Mucosa of descending colon (tissue), 3 donors: ENCODE results near the gene DNAH3. TPM values are rescaled to one million over a fixed set of nuclear protein-coding genes. Genes with fewer than 3 reads are reported as not detected.
"Not testable (repeated sequence)": the region's sequence is repeated elsewhere in the genome, so short reads cannot be mapped to it uniquely, and the experiment has no call there.

Experiments
- ATAC-seq: fragments of 200-7000 bp; cut with Tn5 transposase; one replicate; pipeline ENCODE4 v1.9.1; 2020; ENCODE audit warnings: mild to moderate bottlenecking, moderate library complexity
- DNase-seq, 3 donors: peaks; one replicate each; pipeline ENCODE4 v3.0.0-alpha.2; 2020
- H3K36me3 ChIP-seq: fragments of 200-600 bp; one replicate; pipeline ENCODE4 v1.8.0; 2021; ENCODE audit warnings: low read depth, mild to moderate bottlenecking
- H3K4me1 ChIP-seq: fragments of 200-600 bp; one replicate; pipeline ENCODE4 v1.8.0; 2021; ENCODE audit warnings: low read depth, mild to moderate bottlenecking
- H3K4me3 ChIP-seq: fragments of 200-600 bp; one replicate; pipeline ENCODE4 v1.8.0; 2021; ENCODE audit warnings: mild to moderate bottlenecking
- H3K9me3 ChIP-seq: fragments of 200-600 bp; one replicate; pipeline ENCODE4 v1.8.0; 2021; ENCODE audit warnings: mild to moderate bottlenecking
- intact Hi-C, 2 donors: fragments of 100-400 bp; cut with DNase I in 1 of 2; cut with micrococcal nuclease in 1 of 2; formaldehyde crosslinking; loops; one replicate each; pipeline versions ENCODE4 v1.11.0 to v1.11.1; 2022; cut with DNase I, micrococcal nuclease
- total RNA-seq, 3 donors: library from RNA; stranded (reverse); fragmentation: NEBNext Ultra II Directional in 2 of 3; extraction: Animal tissue kit (Norgen Biotek cat#: 25700) in 2 of 3; gene quantifications; one replicate each; pipeline versions ENCODE4 v1.2.1 to v1.2.4, GENCODE V29; 2021 to 2023
- TF ChIP-seq, protein P1 (sequence below): fragments of 200-600 bp; IDR thresholded peaks from one replicate; pipeline ENCODE4 v1.8.0; 2022; ENCODE audit warnings: antibody characterized with exemption, mild to moderate bottlenecking
- donor health status: DM: no; HTN: no; CAD: no; lungs with moderate emphysema.
- donor health status: DM: no; HTN: no; CAD: no.
- donor health status: DM: no; HTN: yes; CAD: no.

The DNAH3 gene
- total RNA-seq, 3 donors from 2014 or later = 2.2 to 6.4 (median 2.9) TPM

DNA sequence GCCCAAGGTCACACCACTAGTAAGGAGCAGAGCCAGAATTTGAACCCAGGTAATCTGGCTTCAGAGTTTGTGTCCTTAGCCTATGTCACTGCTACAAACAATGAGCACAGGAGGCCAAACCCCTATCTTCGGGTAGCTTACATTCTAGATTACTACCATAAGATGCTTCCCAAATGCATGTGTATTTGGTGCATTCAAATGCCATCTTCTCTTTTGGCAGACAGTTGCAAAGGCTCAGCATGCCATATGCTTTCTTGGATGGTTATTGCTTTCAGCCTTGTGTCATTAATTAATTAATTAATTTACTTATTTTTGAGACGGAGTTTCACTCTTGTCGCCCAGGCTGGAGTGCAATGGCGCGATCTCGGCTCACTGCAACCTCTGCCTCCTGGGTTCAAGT is 80.7 kb downstream of the DNAH3 start:
- no peak for ATAC-seq
- intact Hi-C loops = no loop called here
- DNase-seq = no peak

DNA sequence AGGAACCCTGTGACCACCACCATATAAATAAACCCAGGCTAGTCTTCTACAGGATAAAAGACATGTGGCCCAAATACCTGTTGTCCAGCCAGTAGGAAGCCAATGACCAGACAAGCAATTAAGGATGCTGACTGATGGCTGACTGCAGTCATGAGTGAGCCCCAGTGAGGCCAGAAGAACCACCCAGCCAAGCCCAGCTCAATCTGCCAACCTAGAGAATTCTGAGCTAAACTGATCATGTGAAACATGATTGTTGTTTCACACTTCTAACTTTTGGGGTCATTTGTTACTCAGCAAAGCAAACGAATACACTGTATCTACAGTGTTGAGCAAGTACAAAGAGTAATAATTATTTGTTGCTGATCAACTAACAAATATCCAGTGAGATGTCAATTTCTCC is 86.4 kb downstream of the DNAH3 start:
- H3K36me3 ChIP-seq = no peaks in the 10 kb centered on the region
- TF ChIP-seq, protein P1, sequence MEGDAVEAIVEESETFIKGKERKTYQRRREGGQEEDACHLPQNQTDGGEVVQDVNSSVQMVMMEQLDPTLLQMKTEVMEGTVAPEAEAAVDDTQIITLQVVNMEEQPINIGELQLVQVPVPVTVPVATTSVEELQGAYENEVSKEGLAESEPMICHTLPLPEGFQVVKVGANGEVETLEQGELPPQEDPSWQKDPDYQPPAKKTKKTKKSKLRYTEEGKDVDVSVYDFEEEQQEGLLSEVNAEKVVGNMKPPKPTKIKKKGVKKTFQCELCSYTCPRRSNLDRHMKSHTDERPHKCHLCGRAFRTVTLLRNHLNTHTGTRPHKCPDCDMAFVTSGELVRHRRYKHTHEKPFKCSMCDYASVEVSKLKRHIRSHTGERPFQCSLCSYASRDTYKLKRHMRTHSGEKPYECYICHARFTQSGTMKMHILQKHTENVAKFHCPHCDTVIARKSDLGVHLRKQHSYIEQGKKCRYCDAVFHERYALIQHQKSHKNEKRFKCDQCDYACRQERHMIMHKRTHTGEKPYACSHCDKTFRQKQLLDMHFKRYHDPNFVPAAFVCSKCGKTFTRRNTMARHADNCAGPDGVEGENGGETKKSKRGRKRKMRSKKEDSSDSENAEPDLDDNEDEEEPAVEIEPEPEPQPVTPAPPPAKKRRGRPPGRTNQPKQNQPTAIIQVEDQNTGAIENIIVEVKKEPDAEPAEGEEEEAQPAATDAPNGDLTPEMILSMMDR = no peak
- no peak for ATAC-seq
- no peaks in the 10 kb centered on the region for H3K4me1 ChIP-seq
- no peaks in the 10 kb centered on the region for H3K9me3 ChIP-seq
- no peak for DNase-seq
- no peak overlapping the region for H3K4me3 ChIP-seq
- intact Hi-C loops = no loop called here

More for the DNA sequence above, 80.7 kb downstream of the DNAH3 start:
- Histone ChIP-seq H3K4me1 (no peaks in the 10 kb centered on the region), H3K9me3 (no peaks in the 10 kb centered on the region), H3K36me3 (no peaks in the 10 kb centered on the region), H3K4me3 (no peak overlapping the region)
- TF ChIP-seq, protein P1 = no peak

DNA sequence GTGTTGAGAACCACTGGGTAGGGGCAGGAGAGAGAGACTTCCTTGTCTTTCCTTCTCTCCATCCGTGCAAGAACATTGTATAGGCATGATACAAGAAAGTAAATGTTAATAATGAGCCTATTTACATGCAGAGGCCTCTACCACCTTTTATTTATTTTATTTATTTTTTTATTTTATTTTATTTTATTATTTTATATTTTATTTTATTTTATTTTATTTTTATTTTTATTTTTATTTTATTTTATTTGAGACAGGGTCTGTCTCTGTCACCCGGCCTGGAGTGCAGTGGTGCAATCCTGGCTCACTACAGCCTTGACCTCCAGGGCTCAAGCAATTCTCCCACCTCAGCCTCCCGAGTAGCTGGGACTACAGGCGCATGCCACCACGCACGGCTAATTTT is 87.3 kb downstream of the DNAH3 start:
- intact Hi-C loops, DNase-seq, H3K9me3 ChIP-seq, ATAC-seq, H3K4me1 ChIP-seq, H3K4me3 ChIP-seq, H3K36me3 ChIP-seq: not testable (repeated sequence)

DNA sequence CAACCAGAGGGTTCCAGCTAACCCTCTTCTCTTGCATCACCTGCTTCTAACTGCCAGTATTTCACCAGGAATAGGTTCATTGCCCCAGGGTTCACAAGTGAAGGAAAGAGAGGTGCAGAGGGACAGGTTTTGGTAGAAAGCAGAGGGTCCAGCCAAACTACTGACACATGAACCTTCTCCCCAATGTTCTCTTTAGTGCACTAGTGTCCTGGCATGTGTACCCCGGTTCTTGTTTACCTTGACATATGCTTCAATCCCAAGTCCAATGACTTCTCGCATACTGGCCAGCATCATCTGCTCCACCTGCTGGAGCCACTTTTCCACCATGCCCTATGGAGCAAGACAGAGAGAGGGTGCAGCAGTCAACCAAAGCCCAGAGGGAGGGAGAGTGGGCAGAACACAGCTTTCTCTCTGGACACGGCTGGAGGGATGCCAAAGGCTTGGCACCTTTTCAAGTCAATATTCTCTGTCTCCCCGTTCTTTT is 90.6 kb downstream of the DNAH3 start:
- Histone ChIP-seq H3K9me3 (no peaks in the 10 kb centered on the region), H3K4me1 (no peaks in the 10 kb centered on the region), H3K36me3 (no peaks in the 10 kb centered on the region), H3K4me3 (no peak overlapping the region)
- no peak for ATAC-seq
- TF ChIP-seq, protein P1 = no peak
- intact Hi-C loops = no loop called here
- no peak for DNase-seq

DNA sequence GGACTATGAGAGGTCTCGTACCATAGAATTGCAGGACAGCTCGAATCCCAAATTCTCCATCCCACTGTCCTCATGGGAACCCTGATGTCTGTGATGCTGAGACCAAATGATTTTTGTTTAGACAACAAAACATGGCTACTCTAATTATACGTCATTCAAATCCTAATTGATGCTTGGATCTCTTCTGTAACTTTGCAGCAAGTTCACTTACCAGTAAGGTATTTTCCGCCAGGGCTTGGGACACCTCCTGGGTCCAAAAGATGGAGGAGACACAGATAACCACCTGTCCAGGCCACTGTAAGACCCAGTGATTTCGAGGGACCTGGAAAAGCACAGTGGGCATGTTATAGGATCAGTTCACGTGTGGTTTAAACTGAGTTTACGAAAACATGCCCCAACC is 92.8 kb downstream of the DNAH3 start:
- no peaks in the 10 kb centered on the region for H3K36me3 ChIP-seq
- no peaks in the 10 kb centered on the region for H3K9me3 ChIP-seq
- ATAC-seq = no peak
- intact Hi-C loops = no loop called here
- DNase-seq = no peak
- no peak overlapping the region for H3K4me3 ChIP-seq
- no peaks in the 10 kb centered on the region for H3K4me1 ChIP-seq
- TF ChIP-seq, protein P1 = no peak

DNA sequence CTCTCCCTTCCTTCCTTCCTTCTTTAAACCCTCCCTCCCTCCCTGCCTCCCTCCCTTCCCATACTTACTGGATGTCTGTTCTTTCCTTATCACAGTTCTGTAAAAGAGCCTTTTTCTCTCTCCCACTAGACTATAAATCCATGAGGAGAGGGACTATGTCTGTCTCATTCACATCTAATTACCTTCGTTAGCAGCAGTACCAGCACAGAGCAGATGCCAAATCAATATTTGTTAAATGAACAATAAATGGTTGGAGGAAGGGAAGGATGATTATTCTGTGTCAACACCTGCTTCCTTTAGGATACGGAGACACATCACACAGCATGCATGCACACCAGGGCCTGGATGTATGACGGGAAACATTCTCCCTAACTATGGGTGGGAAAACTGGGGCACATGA is 94.2 kb downstream of the DNAH3 start:
- Histone ChIP-seq H3K4me3 (no peak overlapping the region), H3K4me1 (no peaks in the 10 kb centered on the region), H3K36me3 (no peaks in the 10 kb centered on the region), H3K9me3 (no peaks in the 10 kb centered on the region)
- ATAC-seq (no peak), DNase-seq (no peak)
- TF ChIP-seq, protein P1 = no peak
- intact Hi-C loops = no loop called here

DNA sequence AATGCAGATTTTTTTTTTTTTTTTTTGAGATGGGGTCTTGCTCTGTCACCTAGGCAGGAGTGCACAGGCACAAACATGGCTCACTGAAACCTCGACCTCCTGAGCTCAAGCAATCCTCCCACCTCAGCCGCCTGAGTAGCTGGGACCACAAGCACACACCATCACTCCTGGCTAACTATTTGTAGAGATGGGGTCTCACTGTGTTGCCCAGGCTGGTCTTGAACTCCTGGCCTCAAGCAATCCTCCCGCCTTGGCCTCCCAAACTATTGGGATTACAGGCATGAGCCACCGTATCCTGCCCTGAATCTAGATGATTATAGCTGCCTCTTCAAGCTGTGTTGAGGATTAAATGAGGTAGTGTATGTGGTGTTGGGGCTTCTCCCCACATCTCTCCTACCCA is 94.9 kb downstream of the DNAH3 start:
- H3K9me3 ChIP-seq, ATAC-seq, H3K4me3 ChIP-seq, H3K36me3 ChIP-seq, DNase-seq, intact Hi-C loops, H3K4me1 ChIP-seq: not testable (repeated sequence)
